Measurements from ENCODE around the gene PTGIS.

PTGIS gene

DNA sequence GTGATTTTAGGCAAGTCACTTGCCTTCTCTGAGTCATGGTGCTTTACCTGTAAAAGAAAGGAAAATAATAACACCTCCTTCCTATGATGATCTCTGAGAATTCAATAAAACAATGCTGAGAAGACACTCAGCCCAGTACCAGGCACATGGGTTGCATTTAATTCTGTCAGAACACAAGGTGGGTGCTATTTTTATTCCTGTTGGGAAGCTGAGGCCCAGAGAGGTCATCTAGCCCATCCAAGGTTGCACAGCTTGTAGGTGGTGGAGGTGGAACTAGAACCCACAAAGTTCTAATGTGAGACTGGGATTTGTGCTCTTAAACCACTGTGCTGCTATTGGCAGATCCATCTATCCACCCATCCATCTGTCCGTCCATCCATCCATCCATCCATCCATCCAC lies 39.6 kb upstream of the PTGIS start:
- Histone ChIP-seq H4K8ac (ENCODE audit: low read length) (no peak overlapping the region), H3K9me3 (ENCODE audit: control insufficient read depth, low read length) (no peaks in the 10 kb centered on the region), H3K14ac (ENCODE audit: low read length in 2 of 2) (no peak overlapping the region), H2BK120ac (ENCODE audit: low read depth, low read length) (no peak overlapping the region), H3K4ac (ENCODE audit: low read depth in 1 of 2, low read length in 2 of 2) (no peak overlapping the region), H3K9ac (ENCODE audit: low read length) (no peak overlapping the region), H3K23ac (ENCODE audit: low read length in 2 of 2) (no peak overlapping the region), H3K4me1 (ENCODE audit: control insufficient read depth, insufficient read depth, low read depth, low read length) (peaks cover 19% of the 10 kb centered on the region), H2BK12ac (ENCODE audit: low read length in 2 of 2) (no peak overlapping the region), H3K27me3 (ENCODE audit: control insufficient read depth in 1 of 2, insufficient read depth in 1 of 2, low read length in 2 of 2) (peaks cover 0 to 7% of the 10 kb centered on the region in 2 experiments), H2BK15ac (ENCODE audit: low read depth, poor library complexity, severe bottlenecking) (no peak overlapping the region), H3K4me3 (ENCODE audit: insufficient read depth in 1 of 2, low read depth in 1 of 2, low read length in 2 of 2) (no peak overlapping the region), H2AFZ (ENCODE audit: low read depth, low read length) (no peak overlapping the region), H3K36me3 (ENCODE audit: control insufficient read depth in 1 of 2, insufficient read depth in 2 of 2, low read depth in 1 of 2, low read length in 2 of 2) (no peaks in the 10 kb centered on the region), H2AK5ac (ENCODE audit: low read length, severe bottlenecking) (no peak overlapping the region), H3K79me1 (replicated peaks; ENCODE audit: low read length, poor library complexity, severe bottlenecking) (no peaks in the 10 kb centered on the region), H4K91ac (ENCODE audit: low read length) (no peak overlapping the region), H3K18ac (ENCODE audit: low read depth in 1 of 2, low read length in 2 of 2) (no peak overlapping the region), H2BK5ac (ENCODE audit: low read depth, low read length, poor library complexity, severe bottlenecking) (no peak overlapping the region), H3K4me2 (ENCODE audit: low read length, poor library complexity, severe bottlenecking) (no peak overlapping the region), H3K27ac (ENCODE audit: low read length, poor library complexity, severe bottlenecking) (no peak overlapping the region)
- DNase-seq: no peak
- 90% methylated on average over 1 of the region's 1 CpG for WGBS

DNA sequence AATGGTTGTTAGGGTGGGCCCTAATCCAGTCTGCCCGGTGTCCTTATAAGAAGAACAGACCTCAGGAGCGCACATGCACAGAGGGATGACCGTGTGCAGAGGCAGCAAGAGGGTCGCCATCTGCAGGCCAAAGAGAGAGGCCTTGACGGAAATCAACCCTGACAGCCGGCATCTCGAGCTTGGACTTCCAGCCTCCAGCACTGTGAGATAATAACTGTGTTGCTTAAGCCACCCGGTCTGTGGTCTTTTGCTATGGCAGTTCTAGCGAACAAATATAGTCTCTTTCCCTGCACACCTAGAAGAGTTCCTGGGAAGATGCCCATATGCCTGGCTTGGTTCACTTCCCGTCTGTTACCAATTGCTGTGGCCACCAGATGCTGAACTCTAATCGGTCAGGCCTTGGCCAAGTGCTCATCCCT lies 35.3 kb upstream of the PTGIS start:
- Histone ChIP-seq H2BK12ac (ENCODE audit: low read length in 2 of 2) (no peak overlapping the region), H3K4me1 (ENCODE audit: control insufficient read depth, insufficient read depth, low read depth, low read length) (peaks cover 8% of the 10 kb centered on the region), H3K36me3 (ENCODE audit: control insufficient read depth in 1 of 2, insufficient read depth in 2 of 2, low read depth in 1 of 2, low read length in 2 of 2) (no peaks in the 10 kb centered on the region), H3K14ac (ENCODE audit: low read length in 2 of 2) (no peak overlapping the region), H3K4me2 (ENCODE audit: low read length, poor library complexity, severe bottlenecking) (no peak overlapping the region), H2BK5ac (ENCODE audit: low read depth, low read length, poor library complexity, severe bottlenecking) (no peak overlapping the region), H3K9me3 (ENCODE audit: control insufficient read depth, low read length) (no peaks in the 10 kb centered on the region), H3K9ac (ENCODE audit: low read length) (peak overlapping the region; percentile 13), H3K4me3 (ENCODE audit: insufficient read depth in 1 of 2, low read depth in 1 of 2, low read length in 2 of 2) (no peak overlapping the region), H2BK120ac (ENCODE audit: low read depth, low read length) (no peak overlapping the region), H3K4ac (ENCODE audit: low read depth in 1 of 2, low read length in 2 of 2) (no peak overlapping the region), H2BK15ac (ENCODE audit: low read depth, poor library complexity, severe bottlenecking) (no peak overlapping the region), H2AFZ (ENCODE audit: low read depth, low read length) (no peak overlapping the region), H3K79me1 (replicated peaks; ENCODE audit: low read length, poor library complexity, severe bottlenecking) (no peaks in the 10 kb centered on the region), H4K8ac (ENCODE audit: low read length) (no peak overlapping the region), H3K27ac (ENCODE audit: low read length, poor library complexity, severe bottlenecking) (no peak overlapping the region), H3K23ac (ENCODE audit: low read length in 2 of 2) (no peak overlapping the region), H3K18ac (ENCODE audit: low read depth in 1 of 2, low read length in 2 of 2) (no peak overlapping the region), H3K27me3 (ENCODE audit: control insufficient read depth in 1 of 2, insufficient read depth in 1 of 2, low read length in 2 of 2) (peaks cover 0 to 3% of the 10 kb centered on the region in 2 experiments), H4K91ac (ENCODE audit: low read length) (no peak overlapping the region), H2AK5ac (ENCODE audit: low read length, severe bottlenecking) (no peak overlapping the region)
- DNase-seq: peak; percentile 19
- WGBS: 56% methylated on average over 11 of the region's 11 CpGs

- Histone ChIP-seq H2AK5ac (ENCODE audit: low read length, severe bottlenecking) (peak overlapping the region; percentile 41), H3K18ac (ENCODE audit: low read depth in 1 of 2, low read length in 2 of 2) (no peak overlapping the region), H4K8ac (ENCODE audit: low read length) (no peak overlapping the region), H2AFZ (ENCODE audit: low read depth, low read length) (no peak overlapping the region), H3K36me3 (ENCODE audit: control insufficient read depth in 1 of 2, insufficient read depth in 2 of 2, low read depth in 1 of 2, low read length in 2 of 2) (no peaks in the 10 kb centered on the region), H2BK120ac (ENCODE audit: low read depth, low read length) (no peak overlapping the region), H3K14ac (ENCODE audit: low read length in 2 of 2) (no peak overlapping the region), H3K27ac (ENCODE audit: low read length, poor library complexity, severe bottlenecking) (no peak overlapping the region), H2BK15ac (ENCODE audit: low read depth, poor library complexity, severe bottlenecking) (no peak overlapping the region), H3K79me1 (replicated peaks; ENCODE audit: low read length, poor library complexity, severe bottlenecking) (no peaks in the 10 kb centered on the region), H4K91ac (ENCODE audit: low read length) (no peak overlapping the region), H3K4me2 (ENCODE audit: low read length, poor library complexity, severe bottlenecking) (no peak overlapping the region), H3K4ac (ENCODE audit: low read depth in 1 of 2, low read length in 2 of 2) (no peak overlapping the region), H3K9ac (ENCODE audit: low read length) (peak overlapping the region; percentile 13), H2BK5ac (ENCODE audit: low read depth, low read length, poor library complexity, severe bottlenecking) (no peak overlapping the region), H3K23ac (ENCODE audit: low read length in 2 of 2) (no peak overlapping the region), H3K9me3 (ENCODE audit: control insufficient read depth, low read length) (no peaks in the 10 kb centered on the region), H3K4me3 (ENCODE audit: insufficient read depth in 1 of 2, low read depth in 1 of 2, low read length in 2 of 2) (no peak overlapping the region), H3K4me1 (ENCODE audit: control insufficient read depth, insufficient read depth, low read depth, low read length) (peaks cover 8% of the 10 kb centered on the region), H2BK12ac (ENCODE audit: low read length in 2 of 2) (no peak overlapping the region), H3K27me3 (ENCODE audit: control insufficient read depth in 1 of 2, insufficient read depth in 1 of 2, low read length in 2 of 2) (no peaks in the 10 kb centered on the region)
- 85% methylated on average over 7 of the region's 9 CpGs for WGBS
- peak; percentile 25 for DNase-seq
Observed at GRCh38 chr20:49602345-49603208, 34.6 kb upstream of the PTGIS start.

DNA sequence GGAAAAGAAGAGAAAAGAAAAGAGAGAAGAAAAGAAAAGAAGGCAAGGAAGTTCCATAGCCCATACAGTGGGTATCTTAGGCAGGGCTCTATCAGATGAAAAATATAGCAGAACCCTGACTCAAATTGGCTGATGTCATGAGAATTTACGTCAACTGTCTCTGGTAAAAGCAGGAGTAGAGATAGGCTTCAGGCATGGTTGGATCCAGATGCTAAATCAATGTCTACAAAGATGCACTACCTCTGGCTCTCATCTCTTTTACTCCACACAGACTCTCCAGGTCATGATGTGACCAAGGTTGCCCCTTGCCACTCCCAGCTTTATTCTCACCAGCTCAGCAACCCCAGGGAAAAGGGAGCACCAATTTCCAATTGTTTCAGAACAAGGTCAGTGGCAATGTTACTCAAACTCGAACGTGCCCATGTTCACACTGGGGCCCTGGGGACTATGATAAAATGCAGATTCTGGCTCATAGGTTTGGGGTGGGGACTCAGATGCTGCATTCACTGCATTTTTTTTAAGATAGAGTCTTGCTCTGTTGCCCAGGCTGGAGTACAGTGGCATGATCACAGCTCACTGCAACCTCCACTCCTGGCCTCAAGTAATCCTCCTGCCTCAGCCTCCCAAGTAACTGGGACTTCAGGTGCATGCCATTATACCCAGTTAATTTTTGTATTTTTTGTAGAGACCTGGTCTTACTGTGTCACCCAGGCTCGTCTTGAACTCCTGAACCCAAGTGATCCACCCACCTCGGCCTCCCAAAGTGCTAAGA lies 33.4 kb upstream of the PTGIS start:
- H2BK12ac ChIP-seq (ENCODE audit: low read length in 2 of 2): no peak overlapping the region
- no peak overlapping the region for H4K91ac ChIP-seq (ENCODE audit: low read length)
- H2BK5ac ChIP-seq (ENCODE audit: low read depth, low read length, poor library complexity, severe bottlenecking): no peak overlapping the region
- no peak overlapping the region for H2AFZ ChIP-seq (ENCODE audit: low read depth, low read length)
- H3K18ac ChIP-seq (ENCODE audit: low read depth in 1 of 2, low read length in 2 of 2): no peak overlapping the region
- H2AK5ac ChIP-seq (ENCODE audit: low read length, severe bottlenecking): peak overlapping the region; percentile 28
- H3K4me3 ChIP-seq (ENCODE audit: insufficient read depth in 1 of 2, low read depth in 1 of 2, low read length in 2 of 2): no peak overlapping the region
- H3K23ac ChIP-seq (ENCODE audit: low read length in 2 of 2): no peak overlapping the region
- no peak for DNase-seq
- no peak overlapping the region for H2BK120ac ChIP-seq (ENCODE audit: low read depth, low read length)
- no peaks in the 10 kb centered on the region for H3K79me1 ChIP-seq (replicated peaks; ENCODE audit: low read length, poor library complexity, severe bottlenecking)
- no peak overlapping the region for H3K9ac ChIP-seq (ENCODE audit: low read length)
- 83% methylated on average over 5 of the region's 5 CpGs for WGBS
- peaks cover 8% of the 10 kb centered on the region for H3K4me1 ChIP-seq (ENCODE audit: control insufficient read depth, insufficient read depth, low read depth, low read length)
- H3K14ac ChIP-seq (ENCODE audit: low read length in 2 of 2): no peak overlapping the region
- H3K27me3 ChIP-seq (ENCODE audit: control insufficient read depth in 1 of 2, insufficient read depth in 1 of 2, low read length in 2 of 2): no peaks in the 10 kb centered on the region
- H3K9me3 ChIP-seq (ENCODE audit: control insufficient read depth, low read length): no peaks in the 10 kb centered on the region
- no peak overlapping the region for H2BK15ac ChIP-seq (ENCODE audit: low read depth, poor library complexity, severe bottlenecking)
- no peak overlapping the region for H3K27ac ChIP-seq (ENCODE audit: low read length, poor library complexity, severe bottlenecking)
- no peak overlapping the region for H3K4ac ChIP-seq (ENCODE audit: low read depth in 1 of 2, low read length in 2 of 2)
- no peak overlapping the region for H4K8ac ChIP-seq (ENCODE audit: low read length)
- H3K36me3 ChIP-seq (ENCODE audit: control insufficient read depth in 1 of 2, insufficient read depth in 2 of 2, low read depth in 1 of 2, low read length in 2 of 2): no peaks in the 10 kb centered on the region
- H3K4me2 ChIP-seq (ENCODE audit: low read length, poor library complexity, severe bottlenecking): no peak overlapping the region

All from mesenchymal stem cell (in vitro differentiated cells and primary cell).